HL-60 (cell line): Measurements from ENCODE around the gene PLEKHG4B.

Experiments used
- DNase-seq, 2 experiments: peaks; one replicate each; pipeline ENCODE4 v3.0.0-alpha.2; 2010 to 2020; ENCODE audit warnings: low read depth in 1 of 2, low spot score in 1 of 2
- H3K27ac ChIP-seq: fragments of 250-450 bp; sonication (Bioruptor Pico); replicated peaks from 2 replicates; pipeline ENCODE4 v1.5.1; 2020; ENCODE audit warnings: mild to moderate bottlenecking, moderate library complexity
- H3K27me3 ChIP-seq: fragments of 250-450 bp; sonication (Bioruptor Pico); 2 replicates; pipeline ENCODE4 v1.5.1; 2021; ENCODE audit warnings: mild to moderate bottlenecking, moderate library complexity; ENCODE audit not compliant: insufficient read depth, poor library complexity, severe bottlenecking
- H3K4me3 ChIP-seq: replicated peaks from 2 replicates; pipeline ENCODE4 v1.5.1; 2011; ENCODE audit warnings: mild to moderate bottlenecking, control low read depth, low read length; ENCODE audit not compliant: insufficient read depth
- CTCF ChIP-seq: IDR thresholded peaks from one replicate; pipeline ENCODE4 v1.5.1; 2011; ENCODE audit warnings: low read length, control low read depth, inconsistent platforms; ENCODE audit not compliant: insufficient read depth
- GABPA ChIP-seq: IDR thresholded peaks from 2 replicates; pipeline ENCODE4 v1.6.1; 2012; ENCODE audit warnings: low read depth
- POLR2AphosphoS5 ChIP-seq: IDR thresholded peaks from 2 replicates; pipeline ENCODE4 v1.6.1; 2012; ENCODE audit warnings: low read depth
- REST ChIP-seq: IDR thresholded peaks from 2 replicates; pipeline ENCODE4 v1.6.1; 2012; ENCODE audit warnings: low read depth; ENCODE audit not compliant: insufficient replicate concordance
- SPI1 ChIP-seq: IDR thresholded peaks from 2 replicates; pipeline ENCODE4 v1.6.1; 2012; ENCODE audit warnings: low read depth, mild to moderate bottlenecking, borderline replicate concordance

PLEKHG4B gene

GRCh38 chr5:126806-127205 lies 34.8 kb downstream of the PLEKHG4B start:
- TF ChIP-seq REST (no peak), CTCF (no peak), POLR2AphosphoS5 (no peak), GABPA (no peak), SPI1 (no peak)
- no peak for DNase-seq
- no peak overlapping the region for H3K4me3 ChIP-seq
- H3K27ac ChIP-seq = no peak overlapping the region
- peaks cover under 1% of the 10 kb centered on the region for H3K27me3 ChIP-seq

GRCh38 chr5:127886-128285 lies 35.9 kb downstream of the PLEKHG4B start:
- H3K27me3 ChIP-seq = no peaks in the 10 kb centered on the region
- no peak for DNase-seq
- no peak overlapping the region for H3K27ac ChIP-seq
- TF ChIP-seq POLR2AphosphoS5 = no peak
- TF ChIP-seq REST = no peak
- no peak for TF ChIP-seq CTCF
- no peak for TF ChIP-seq SPI1
- no peak for TF ChIP-seq GABPA
- no peak overlapping the region for H3K4me3 ChIP-seq

- no peak for DNase-seq
- TF ChIP-seq CTCF (no peak), GABPA (no peak), SPI1 (no peak), POLR2AphosphoS5 (no peak), REST (no peak)
- no peaks in the 10 kb centered on the region for H3K27me3 ChIP-seq
- no peak overlapping the region for H3K4me3 ChIP-seq
- H3K27ac ChIP-seq = no peak overlapping the region
Observed at GRCh38 chr5:128446-128845, 36.5 kb downstream of the PLEKHG4B start.
